Measurements from ENCODE around the gene FGD2. TPM values are rescaled to one million over a fixed set of nuclear protein-coding genes. Genes with fewer than 3 reads are reported as not detected.

FGD2 gene
- total RNA-seq, 1 donor from 2014 or later: not detected

GRCh38 chr6:37024656-37025337 is 19.3 kb downstream of the FGD2 start:
- Mint-ChIP-seq H3K27me3 (ENCODE audit: unreplicated experiment) (peaks cover 5% of the 10 kb centered on the region), H3K4me3 (ENCODE audit: unreplicated experiment) (no peak overlapping the region), H3K27ac (ENCODE audit: unreplicated experiment) (no peak overlapping the region), H3K4me1 (ENCODE audit: low read depth, unreplicated experiment) (no peaks in the 10 kb centered on the region), H3K36me3 (ENCODE audit: unreplicated experiment) (no peaks in the 10 kb centered on the region), H3K9me3 (ENCODE audit: unreplicated experiment) (peaks cover 6% of the 10 kb centered on the region)
- DNase-seq: no peak
- TF ChIP-seq, protein P1, sequence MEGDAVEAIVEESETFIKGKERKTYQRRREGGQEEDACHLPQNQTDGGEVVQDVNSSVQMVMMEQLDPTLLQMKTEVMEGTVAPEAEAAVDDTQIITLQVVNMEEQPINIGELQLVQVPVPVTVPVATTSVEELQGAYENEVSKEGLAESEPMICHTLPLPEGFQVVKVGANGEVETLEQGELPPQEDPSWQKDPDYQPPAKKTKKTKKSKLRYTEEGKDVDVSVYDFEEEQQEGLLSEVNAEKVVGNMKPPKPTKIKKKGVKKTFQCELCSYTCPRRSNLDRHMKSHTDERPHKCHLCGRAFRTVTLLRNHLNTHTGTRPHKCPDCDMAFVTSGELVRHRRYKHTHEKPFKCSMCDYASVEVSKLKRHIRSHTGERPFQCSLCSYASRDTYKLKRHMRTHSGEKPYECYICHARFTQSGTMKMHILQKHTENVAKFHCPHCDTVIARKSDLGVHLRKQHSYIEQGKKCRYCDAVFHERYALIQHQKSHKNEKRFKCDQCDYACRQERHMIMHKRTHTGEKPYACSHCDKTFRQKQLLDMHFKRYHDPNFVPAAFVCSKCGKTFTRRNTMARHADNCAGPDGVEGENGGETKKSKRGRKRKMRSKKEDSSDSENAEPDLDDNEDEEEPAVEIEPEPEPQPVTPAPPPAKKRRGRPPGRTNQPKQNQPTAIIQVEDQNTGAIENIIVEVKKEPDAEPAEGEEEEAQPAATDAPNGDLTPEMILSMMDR (IDR thresholded peaks at IDR 0.05; ENCODE audit: partially characterized antibody, unreplicated experiment): no peak

DNA sequence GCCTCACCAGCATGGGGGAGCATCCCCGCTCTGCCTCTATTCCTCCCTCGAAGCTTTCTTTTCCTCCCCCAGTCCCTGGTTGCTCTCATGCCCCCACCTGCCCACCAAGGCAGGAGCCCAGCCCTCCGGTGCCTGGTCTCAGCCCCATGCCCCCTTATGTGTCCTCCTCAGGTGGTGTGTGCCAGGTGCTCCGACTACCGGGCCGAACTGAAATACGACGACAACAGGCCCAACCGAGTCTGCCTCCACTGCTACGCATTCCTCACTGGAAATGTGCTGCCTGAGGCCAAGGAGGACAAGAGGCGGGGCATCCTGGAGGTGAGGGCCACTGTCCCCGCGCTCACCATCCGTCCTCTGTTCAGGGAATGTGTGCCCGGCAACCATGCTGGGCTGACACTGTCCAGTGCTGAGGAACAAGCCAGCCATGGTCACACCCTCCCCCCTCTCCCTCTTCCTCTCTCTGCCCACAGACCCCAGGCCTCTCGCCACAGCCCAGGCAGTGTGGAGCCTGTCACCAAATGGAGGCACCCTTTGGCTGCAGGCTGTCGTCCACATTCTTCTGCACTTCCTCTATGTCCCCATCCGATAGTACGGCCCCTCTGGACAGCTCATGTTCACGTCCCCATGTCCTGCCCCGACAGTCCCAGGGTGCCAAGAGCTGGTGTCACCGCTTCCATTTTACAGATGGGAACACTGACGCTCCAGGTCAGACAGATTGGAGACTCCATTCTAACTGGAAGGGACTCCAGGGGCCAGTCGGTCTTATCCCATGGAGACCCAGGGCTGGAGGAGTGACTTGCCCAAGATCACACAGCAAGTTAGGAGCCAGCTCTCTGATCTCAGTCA is 20.4 kb downstream of the FGD2 start:
- H3K4me3 Mint-ChIP-seq (ENCODE audit: unreplicated experiment): no peak overlapping the region
- no peak overlapping the region for H3K27ac Mint-ChIP-seq (ENCODE audit: unreplicated experiment)
- H3K36me3 Mint-ChIP-seq (ENCODE audit: unreplicated experiment): peaks cover 4% of the 10 kb centered on the region
- H3K27me3 Mint-ChIP-seq (ENCODE audit: unreplicated experiment): peaks cover 3% of the 10 kb centered on the region
- DNase-seq: no peak
- no peaks in the 10 kb centered on the region for H3K4me1 Mint-ChIP-seq (ENCODE audit: low read depth, unreplicated experiment)
- H3K9me3 Mint-ChIP-seq (ENCODE audit: unreplicated experiment): peaks cover 6% of the 10 kb centered on the region
- TF ChIP-seq, protein P1 (IDR thresholded peaks at IDR 0.05; ENCODE audit: partially characterized antibody, unreplicated experiment): no peak

DNA sequence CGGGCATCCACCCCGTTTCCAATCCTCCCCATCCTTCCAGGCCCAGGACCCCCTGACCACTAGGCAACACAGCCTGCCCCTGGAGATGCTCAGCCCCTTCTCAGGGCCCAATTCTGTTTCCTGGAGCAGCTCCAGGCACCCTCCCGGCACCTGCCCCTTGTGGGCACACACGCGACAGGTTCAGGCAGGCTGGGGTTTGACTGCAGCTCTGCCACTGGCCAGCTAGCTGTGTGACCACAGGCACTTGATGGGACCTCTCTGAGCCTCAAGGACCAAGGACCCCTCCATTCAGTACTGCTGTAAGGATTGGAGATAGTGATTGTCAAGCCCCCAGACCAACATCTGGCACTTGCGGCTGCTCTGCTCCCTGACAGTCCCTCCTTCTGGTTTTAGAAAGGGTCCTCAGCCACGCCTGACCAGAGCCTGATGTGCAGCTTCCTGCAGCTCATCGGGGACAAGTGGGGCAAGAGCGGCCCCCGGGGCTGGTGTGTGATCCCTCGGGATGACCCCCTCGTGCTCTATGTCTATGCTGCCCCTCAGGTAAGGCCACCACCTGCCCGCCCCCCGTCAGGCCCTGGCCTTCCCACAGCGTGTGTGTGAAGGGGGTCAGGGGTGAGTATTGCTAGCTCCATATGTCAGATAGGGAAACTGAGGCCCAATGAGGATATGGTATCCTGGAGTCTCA is 21.7 kb downstream of the FGD2 start:
- Mint-ChIP-seq H3K27me3 (ENCODE audit: unreplicated experiment) (peaks cover 3% of the 10 kb centered on the region), H3K27ac (ENCODE audit: unreplicated experiment) (no peak overlapping the region), H3K4me3 (ENCODE audit: unreplicated experiment) (no peak overlapping the region), H3K4me1 (ENCODE audit: low read depth, unreplicated experiment) (no peaks in the 10 kb centered on the region), H3K9me3 (ENCODE audit: unreplicated experiment) (peaks cover 5% of the 10 kb centered on the region), H3K36me3 (ENCODE audit: unreplicated experiment) (peaks cover 4% of the 10 kb centered on the region)
- no peak for DNase-seq
- TF ChIP-seq, protein P1 (IDR thresholded peaks at IDR 0.05; ENCODE audit: partially characterized antibody, unreplicated experiment): no peak

DNA sequence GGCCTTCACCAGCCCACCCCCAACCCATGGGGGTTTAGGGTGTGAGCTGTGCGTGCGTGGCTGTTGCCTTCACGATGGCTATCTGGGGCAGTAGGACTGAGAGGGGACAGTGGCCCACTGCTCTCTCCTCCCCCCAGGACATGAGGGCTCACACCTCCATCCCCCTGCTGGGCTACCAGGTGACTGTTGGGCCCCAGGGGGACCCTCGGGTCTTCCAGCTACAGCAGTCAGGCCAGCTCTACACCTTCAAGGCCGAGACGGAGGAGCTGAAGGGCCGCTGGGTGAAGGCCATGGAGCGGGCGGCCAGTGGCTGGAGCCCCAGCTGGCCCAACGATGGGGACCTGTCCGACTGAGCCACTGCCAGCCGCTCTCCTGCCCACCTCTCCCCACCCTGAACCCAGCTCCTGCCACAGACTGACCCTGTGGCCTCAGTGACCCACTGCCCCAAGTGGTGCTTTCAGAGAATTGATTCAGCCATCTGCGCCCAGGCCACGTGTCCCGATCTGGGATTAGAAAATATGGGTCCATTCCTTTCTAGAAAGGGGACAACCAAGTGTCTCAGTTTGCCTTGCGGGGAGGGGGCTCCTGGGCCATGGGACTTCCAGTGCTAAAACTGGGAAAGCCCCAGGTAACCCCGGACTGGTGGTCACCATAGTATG is 22.5 kb downstream of the FGD2 start:
- Mint-ChIP-seq H3K36me3 (ENCODE audit: unreplicated experiment) (peaks cover 4% of the 10 kb centered on the region), H3K9me3 (ENCODE audit: unreplicated experiment) (peaks cover 5% of the 10 kb centered on the region), H3K27ac (ENCODE audit: unreplicated experiment) (no peak overlapping the region), H3K27me3 (ENCODE audit: unreplicated experiment) (peaks cover 3% of the 10 kb centered on the region), H3K4me1 (ENCODE audit: low read depth, unreplicated experiment) (no peaks in the 10 kb centered on the region), H3K4me3 (ENCODE audit: unreplicated experiment) (no peak overlapping the region)
- TF ChIP-seq, protein P1 (IDR thresholded peaks at IDR 0.05; ENCODE audit: partially characterized antibody, unreplicated experiment): no peak
- no peak for DNase-seq

Measured in glutamatergic neuron (in vitro differentiated cells).